ENCODE measurements around the gene NONO.
"Not testable (repeated sequence)": the region's sequence is repeated elsewhere in the genome, so short reads cannot be mapped to it uniquely, and the experiment has no call there.

NONO gene

DNA sequence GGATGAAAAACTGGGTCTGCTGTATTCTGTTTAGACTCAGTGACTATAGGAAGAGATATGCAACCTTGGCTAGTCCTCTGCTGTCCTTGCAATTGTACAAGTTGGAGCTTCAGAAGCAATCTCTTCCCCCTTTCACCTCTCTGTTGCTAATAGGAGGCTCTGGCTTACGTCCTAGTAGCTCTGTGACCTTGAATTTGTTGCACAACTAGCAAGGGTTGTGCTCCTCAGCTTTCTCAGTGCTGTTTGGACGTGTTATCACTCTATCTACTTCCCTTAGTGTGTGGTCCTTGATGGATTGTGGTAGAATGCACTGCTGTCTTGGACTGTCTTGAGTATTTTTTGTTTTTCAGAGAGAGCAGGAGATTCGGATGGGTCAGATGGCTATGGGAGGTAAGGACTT, 14.7 kb downstream of the NONO start:
- DNase-seq (ENCODE audit: low spot score): no peak
- TF ChIP-seq, protein P1, sequence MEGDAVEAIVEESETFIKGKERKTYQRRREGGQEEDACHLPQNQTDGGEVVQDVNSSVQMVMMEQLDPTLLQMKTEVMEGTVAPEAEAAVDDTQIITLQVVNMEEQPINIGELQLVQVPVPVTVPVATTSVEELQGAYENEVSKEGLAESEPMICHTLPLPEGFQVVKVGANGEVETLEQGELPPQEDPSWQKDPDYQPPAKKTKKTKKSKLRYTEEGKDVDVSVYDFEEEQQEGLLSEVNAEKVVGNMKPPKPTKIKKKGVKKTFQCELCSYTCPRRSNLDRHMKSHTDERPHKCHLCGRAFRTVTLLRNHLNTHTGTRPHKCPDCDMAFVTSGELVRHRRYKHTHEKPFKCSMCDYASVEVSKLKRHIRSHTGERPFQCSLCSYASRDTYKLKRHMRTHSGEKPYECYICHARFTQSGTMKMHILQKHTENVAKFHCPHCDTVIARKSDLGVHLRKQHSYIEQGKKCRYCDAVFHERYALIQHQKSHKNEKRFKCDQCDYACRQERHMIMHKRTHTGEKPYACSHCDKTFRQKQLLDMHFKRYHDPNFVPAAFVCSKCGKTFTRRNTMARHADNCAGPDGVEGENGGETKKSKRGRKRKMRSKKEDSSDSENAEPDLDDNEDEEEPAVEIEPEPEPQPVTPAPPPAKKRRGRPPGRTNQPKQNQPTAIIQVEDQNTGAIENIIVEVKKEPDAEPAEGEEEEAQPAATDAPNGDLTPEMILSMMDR (IDR thresholded peaks at IDR 0.05; ENCODE audit: extremely low read depth, missing control alignments): no peak

DNA sequence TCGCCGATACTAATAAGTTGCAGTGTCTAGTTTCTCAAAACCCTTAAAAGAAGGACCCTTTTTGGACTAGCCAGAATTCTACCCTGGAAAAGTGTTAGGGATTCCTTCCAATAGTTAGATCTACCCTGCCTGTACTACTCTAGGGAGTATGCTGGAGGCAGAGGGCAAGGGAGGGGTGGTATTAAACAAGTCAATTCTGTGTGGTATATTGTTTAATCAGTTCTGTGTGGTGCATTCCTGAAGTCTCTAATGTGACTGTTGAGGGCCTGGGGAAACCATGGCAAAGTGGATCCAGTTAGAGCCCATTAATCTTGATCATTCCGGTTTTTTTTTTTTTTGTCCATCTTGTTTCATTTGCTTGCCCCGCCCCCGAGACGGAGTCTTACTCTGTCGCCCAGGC, 16.6 kb downstream of the NONO start:
- DNase-seq (ENCODE audit: low spot score): not testable (repeated sequence)

DNA sequence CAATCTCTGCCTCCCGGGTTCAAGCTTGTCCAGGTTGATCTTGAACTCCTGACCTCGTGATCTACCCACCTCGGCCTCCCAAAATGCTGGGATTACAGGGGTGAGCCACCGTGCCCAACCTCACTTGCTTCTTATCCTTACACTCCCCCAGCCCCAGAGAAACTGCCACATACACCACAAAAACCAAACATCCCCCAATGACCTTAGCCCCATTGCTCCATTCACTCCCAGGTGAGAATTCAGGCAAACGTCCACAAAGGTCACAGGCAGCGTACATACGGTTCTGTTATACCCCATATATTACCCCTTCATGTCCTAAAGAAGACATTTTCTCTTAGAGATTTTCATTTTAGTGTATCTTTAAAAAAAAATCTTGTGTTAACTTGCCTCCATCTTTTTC, 17.1 kb downstream of the NONO start:
- DNase-seq (ENCODE audit: low spot score): not testable (repeated sequence)

DNA sequence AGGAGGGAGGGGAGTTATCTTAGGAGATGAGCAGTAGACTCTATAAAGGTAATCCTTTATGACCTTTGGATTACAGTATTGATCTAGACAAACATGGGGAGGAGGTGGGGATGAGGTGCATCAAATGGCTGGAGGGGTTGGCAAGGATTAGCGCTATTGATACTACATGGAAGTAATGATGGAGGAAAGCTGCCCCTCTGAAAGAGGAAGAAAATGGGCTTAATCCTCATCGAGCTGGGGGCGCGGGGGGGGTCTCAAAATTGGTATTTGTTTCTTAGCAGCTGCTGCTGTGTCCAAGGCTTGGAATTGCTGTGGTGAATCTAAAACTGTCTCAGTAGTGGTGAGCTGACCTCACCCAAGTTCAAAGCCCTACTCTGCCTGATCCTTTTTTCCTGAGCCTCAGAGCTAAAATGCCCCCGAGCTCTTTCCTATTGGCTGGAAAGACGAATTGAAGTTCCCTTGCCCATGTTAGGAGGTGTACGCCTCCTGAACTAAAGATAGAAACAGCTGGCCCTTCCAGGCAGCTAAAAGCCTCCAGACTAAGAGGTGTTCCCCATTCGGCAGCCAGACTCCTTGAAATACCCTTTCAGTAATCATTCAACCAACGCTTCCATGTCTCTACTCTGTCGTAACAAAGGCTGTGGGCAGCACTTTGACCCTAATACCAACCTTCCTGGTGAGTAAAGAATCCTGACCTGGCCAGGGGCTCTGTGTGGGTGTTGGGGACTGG, 17.9 kb downstream of the NONO start, which contains the start of gene ITGB1BP2:
Gene ITGB1BP2, plus strand, starts transcription at position 556 of the 730 bp plus-strand sequence. Its CDS starts 57 bp downstream, at position 613.
- no peak for DNase-seq (ENCODE audit: low spot score)

DNA sequence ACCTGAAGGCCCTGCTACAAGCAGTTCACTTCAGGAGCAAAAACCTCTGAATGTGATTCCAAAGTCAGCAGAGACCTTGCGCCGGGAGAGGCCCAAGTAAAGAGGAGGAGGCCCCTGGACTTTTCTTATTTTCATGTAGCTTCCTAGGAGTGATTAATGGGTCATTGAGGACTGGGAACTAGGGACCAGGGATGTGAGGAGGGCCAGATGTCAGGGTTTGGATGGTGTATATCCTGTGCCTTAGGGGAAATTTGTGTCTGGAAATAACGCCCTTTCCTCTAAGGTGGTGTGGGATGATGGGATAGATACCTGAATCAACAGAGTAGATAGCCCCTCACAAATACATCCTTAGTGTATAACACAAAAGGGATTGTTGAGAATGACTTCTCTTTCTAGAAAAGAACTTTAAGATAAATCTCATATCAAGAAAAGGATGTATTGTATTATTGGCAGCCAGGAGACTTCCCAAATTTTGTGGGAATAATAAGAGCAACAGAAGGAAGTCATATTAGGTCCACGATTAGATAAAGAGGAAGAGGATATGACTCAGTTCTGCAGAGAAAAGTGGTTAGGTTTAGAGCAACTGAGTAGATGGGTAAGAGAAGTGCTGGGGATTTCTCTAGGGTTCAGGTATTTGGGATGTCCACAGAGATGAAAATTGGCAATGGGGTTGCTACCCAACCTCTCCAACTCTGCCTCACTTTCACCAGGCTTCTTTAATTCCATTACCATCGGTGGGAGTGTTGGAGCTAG, 19.2 kb downstream of the NONO start:
- DNase-seq (ENCODE audit: low spot score): no peak
- TF ChIP-seq, protein P1 (IDR thresholded peaks at IDR 0.05; ENCODE audit: extremely low read depth, missing control alignments): no peak

More for the DNA sequence above, 17.9 kb downstream of the NONO start, which contains the start of gene ITGB1BP2:
- TF ChIP-seq, protein P1 (IDR thresholded peaks at IDR 0.05; ENCODE audit: extremely low read depth, missing control alignments): no peak

DNA sequence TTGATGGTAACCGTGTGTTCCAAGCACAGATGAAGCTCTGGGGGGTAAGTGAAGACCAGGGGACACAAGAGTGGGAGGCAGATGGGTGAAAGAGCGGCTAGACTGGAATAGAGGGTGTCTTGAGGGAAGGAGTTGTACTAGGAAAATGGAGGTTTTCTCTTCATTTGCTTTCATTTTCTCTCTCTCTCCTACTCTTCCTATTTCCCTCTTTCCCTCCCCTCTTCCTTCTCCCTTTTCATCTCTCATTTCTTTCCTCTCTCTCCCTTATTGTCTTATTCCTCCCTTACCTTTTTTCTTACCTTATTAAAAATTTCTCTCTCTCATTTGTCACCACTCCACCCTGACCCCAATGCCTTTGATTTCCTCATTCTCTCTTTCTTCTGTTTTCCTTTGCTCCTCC, 21.1 kb downstream of the NONO start:
- no peak for DNase-seq (ENCODE audit: low spot score)
- TF ChIP-seq, protein P1 (IDR thresholded peaks at IDR 0.05; ENCODE audit: extremely low read depth, missing control alignments): no peak

DNA sequence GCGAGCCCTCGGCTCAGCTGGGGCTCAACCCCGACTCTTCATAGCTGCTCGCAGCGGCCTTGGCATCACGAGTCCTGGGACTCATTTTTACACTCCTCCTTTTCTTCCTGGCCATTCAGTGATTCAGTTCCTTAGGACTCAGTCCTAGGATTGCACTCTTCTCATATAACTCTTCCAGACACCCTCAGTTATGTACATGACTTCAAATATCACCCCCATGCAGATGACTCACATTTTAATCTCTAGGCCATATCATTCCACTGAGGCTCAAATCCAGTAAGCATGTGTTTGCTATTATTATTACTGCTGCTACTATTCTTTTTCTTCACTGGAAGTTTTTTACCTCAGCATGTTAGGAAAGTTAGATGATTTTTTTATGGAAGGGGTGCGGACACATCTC, 32.5 kb downstream of the NONO start:
- TF ChIP-seq, protein P1 (IDR thresholded peaks at IDR 0.05; ENCODE audit: extremely low read depth, missing control alignments): no peak
- DNase-seq (ENCODE audit: low spot score): no peak

DNA sequence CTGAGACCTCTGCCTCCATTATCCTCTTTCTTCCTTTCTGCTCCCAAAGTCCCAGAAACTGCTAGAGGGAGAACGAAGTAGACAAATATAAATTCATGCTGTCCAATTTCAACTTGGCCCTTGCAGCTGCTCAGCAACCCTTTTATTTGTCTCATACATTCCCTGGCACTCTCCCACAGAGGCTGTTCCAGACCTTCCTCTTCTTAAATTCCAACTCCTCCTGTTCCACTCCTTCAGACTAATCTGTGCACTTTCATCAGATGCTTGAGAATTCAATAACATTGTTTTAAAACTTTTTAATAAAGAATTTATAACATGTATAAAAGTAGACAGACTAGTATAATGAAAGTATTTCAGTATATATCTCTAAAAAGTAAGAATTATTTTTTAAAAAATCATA, 33.5 kb downstream of the NONO start:
- not testable (repeated sequence) for DNase-seq (ENCODE audit: low spot score)

DNA sequence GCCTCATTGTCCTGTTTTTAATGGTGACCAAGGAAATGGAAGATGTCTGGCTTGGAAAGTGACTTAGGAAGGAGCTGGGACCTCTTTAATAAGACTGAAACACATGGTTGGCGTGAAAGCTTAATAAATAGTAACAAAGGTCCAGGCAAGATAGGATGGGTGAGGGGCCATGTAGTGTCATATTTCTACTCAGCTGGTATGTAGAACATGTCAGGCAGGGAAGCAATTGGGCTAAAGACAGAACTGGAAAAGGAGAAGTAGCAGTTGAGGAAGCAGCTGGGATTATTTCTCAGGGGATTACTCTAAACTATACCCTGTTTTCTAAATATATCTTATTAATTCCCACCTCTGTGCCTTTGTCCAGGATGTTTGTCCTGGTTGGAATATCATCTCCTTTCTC, 36.7 kb downstream of the NONO start:
- TF ChIP-seq, protein P1 (IDR thresholded peaks at IDR 0.05; ENCODE audit: extremely low read depth, missing control alignments): no peak

More for the DNA sequence above, 36.7 kb downstream of the NONO start:
- no peak for DNase-seq (ENCODE audit: low spot score)

Data from GM20000 (cell line).